KOPT-K1 (cell line): Measurements from ENCODE around the gene RPS27L.
A peak's percentile ranks its signal among the peaks of the same experiment; 100 is the strongest.

ENCODE experiments used
- H3K27ac ChIP-seq: fragments of 200-600 bp; sonication (generic); 2 replicates; pipeline ENCODE4 v1.5.1; 2016; ENCODE audit warnings: antibody characterized with exemption, mild to moderate bottlenecking, low read depth, low read length; ENCODE audit not compliant: poor library complexity, severe bottlenecking
- H3K36me3 ChIP-seq: fragments of 200-600 bp; sonication (generic); 2 replicates; pipeline ENCODE4 v1.5.1; 2017; ENCODE audit warnings: antibody characterized with exemption, mild to moderate bottlenecking, low read length, moderate library complexity; ENCODE audit not compliant: insufficient read depth
- H3K9me3 ChIP-seq: fragments of 200-600 bp; sonication (generic); 2 replicates; pipeline ENCODE4 v1.5.1; 2017; ENCODE audit warnings: antibody characterized with exemption, low read length, mild to moderate bottlenecking; ENCODE audit not compliant: insufficient read depth, poor library complexity, severe bottlenecking

Gene RPS27L

DNA sequence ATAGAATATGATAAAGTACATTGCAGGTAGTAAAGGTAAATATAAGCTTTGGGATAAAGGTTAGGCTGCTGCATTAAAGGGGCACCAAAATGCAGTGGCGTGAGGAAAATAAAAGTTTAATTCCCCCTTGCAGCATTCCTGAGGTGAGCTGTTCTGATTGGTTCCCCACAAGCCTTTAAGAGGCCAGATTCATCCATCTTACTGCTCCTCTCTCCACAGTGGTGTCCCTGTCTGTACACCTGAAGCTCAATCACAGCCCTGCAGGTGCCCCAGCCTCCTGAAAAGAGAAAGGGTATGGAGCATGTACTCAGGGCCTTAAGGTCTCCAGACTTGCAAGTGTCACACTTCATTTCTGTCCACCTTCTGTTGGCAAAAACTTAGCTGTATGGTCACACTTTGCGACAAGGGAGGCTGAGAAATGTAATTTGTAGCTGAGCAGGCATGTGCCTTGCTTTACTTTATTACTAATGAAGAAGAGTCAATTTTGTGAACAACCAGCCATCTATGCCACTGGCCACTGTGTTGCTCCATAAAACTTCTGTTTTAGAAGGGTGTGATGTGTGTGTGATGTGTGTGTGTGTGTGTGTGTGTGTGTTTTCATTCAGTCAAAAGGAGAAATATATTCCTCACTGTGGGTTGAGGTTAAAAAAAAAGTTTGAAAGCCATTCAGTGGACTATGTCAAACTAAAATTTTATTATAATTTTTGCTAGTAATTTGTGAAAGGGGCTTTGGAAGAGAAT is 22.9 kb downstream of the RPS27L start:
- no peaks in the 10 kb centered on the region for H3K9me3 ChIP-seq
- no peaks in the 10 kb centered on the region for H3K36me3 ChIP-seq
- no peak overlapping the region for H3K27ac ChIP-seq

DNA sequence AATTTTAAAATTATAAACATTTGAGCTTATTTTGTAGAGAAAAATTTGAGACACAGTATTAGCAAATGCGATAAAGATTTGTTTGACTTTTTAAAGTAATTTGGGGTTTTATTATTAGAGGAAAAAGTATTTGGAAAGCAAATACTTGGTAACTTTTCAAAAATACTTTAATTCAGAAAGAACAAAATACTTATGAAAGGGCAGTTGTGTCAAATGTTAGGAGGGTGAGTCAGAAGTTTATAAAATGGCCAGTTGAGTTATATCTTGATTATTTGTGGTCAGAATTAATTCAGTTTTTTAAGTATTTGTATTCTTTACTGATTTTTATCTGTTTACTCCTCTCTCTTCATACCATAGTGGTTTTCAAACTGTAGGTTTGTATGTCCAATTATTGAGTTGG is 23.5 kb downstream of the RPS27L start:
- Histone ChIP-seq H3K27ac (no peak overlapping the region), H3K9me3 (no peaks in the 10 kb centered on the region), H3K36me3 (no peaks in the 10 kb centered on the region)

DNA sequence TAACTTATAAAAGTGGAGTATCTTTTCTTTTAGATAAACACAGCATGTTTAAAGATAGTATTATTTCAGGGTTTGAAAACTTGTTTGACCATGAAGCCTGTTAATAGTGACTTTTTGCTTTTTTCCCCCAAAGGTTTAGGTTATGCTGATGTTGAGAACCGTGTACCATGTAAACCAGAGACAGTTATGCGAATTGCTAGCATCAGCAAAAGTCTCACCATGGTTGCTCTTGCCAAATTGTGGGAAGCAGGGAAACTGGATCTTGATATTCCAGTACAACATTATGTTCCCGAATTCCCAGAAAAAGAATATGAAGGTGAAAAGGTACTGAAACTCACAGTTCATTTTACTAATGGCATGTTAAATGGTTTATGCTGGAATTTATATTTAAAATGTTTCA is 30.6 kb downstream of the RPS27L start:
- H3K36me3 ChIP-seq: no peaks in the 10 kb centered on the region; the same call in 1 of the 2 replicates
- H3K27ac ChIP-seq: no peak overlapping the region
- no peaks in the 10 kb centered on the region for H3K9me3 ChIP-seq

DNA sequence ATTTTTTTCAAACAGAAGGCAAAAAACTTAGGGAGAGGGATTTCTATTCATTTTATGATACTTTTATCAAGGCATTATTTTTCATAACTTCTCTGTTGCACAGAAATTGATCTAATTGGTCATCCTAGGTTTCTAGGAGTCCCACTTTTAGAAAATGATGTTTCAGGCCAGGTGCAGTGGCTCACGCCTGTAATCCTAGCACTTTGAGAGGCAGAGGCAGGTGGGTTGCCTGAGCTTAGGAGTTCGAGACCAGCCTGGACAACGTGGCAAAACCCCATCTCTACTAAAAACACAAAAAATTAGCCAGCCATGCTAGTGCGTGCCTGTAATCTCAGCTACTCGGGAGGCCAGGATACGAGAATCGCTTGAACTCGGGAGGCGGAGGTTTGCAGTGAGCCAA is 32.8 kb downstream of the RPS27L start:
- Histone ChIP-seq H3K9me3 (peaks cover 9% of the 10 kb centered on the region), H3K27ac (no peak overlapping the region), H3K36me3 (no peaks in the 10 kb centered on the region; the same call in 1 of the 2 replicates)

DNA sequence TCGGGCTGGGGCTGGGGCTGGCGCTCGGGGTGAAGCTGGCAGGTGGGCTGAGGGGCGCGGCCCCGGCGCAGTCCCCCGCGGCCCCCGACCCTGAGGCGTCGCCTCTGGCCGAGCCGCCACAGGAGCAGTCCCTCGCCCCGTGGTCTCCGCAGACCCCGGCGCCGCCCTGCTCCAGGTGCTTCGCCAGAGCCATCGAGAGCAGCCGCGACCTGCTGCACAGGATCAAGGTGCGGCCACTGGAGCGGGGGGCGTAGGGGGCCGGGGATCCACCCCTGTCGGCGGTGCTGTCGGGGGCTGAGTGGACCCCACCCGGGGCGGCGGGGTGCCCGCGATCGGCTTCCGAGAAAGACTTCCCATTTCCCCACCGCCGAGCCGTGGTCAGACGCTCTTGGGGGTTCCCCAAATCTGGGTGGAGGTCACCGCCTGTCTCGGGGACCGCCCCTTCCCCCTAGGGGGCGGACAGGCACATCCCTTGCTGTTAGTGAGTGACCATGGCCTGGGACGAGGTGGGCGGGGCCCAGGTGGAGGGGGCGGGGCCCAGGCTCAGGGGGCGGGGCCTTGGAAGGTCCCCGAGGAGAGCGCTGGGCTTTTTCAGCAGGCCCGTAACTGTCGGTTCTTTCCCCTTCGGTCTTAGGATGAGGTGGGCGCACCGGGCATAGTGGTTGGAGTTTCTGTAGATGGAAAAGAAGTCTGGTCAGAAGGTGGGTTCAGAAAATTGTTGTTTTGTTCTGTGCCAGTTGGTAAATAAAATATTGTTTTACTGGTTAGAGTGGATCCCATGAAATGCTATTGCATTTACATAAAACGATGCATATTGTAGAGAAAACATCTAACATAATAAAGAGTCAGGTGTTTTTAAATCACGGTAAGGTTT is 35.0 kb downstream of the RPS27L start:
- peaks cover 15% of the 10 kb centered on the region for H3K9me3 ChIP-seq
- no peaks in the 10 kb centered on the region for H3K36me3 ChIP-seq
- peak overlapping the region; percentile 50 for H3K27ac ChIP-seq

DNA sequence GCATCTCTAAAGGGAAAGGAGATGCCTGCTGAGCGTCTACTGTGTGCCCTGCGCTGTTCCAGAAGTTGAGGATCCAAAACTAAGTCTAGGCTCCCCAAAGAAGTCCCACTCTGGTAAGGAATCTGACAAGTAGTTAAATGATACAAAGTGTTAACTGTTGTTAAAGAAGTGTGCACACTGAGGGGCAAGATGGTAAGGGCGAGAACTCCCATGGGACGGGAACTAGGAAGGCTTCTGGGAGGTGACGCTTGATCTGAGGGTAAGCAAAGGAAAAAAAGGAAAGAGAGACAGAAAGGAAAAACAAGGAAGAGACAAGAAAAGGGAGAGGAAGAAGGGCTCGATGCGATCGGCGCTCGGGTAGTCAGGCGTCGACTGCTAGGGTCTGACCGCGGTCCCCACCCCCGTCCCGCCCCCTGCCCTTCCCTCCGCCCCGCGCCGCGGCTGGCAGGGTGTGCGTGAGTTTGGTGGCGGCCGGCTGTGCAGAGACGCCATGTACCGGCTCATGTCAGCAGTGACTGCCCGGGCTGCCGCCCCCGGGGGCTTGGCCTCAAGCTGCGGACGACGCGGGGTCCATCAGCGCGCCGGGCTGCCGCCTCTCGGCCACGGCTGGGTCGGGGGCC is 35.8 kb downstream of the RPS27L start, which contains the start of gene LACTB:
TSS of gene LACTB (plus strand) at position 480 of the 620 bp plus-strand sequence. CDS start at position 491, 11 bp downstream.
- H3K9me3 ChIP-seq: peaks cover 15% of the 10 kb centered on the region
- H3K27ac ChIP-seq: peak within 1 kb of the TSS; percentile 50

DNA sequence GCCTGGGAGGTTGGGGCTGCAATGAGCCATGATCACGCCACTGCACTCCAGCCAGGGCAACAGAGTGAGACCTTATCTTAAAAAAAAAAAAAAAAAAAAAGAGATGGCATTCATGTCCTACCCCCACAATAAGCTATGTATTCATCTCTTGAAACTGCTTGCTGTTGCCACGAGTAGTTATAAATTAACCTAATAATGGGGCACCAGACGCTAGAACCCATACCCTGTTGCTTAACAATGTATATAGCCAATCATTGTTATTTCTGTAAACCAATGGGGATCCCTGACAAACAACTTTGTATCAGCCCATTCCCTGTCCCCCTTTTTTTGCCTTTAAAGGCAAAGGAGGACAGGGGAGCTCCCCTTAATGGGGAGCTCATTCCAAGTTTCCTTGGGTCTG is 38.4 kb downstream of the RPS27L start:
- Histone ChIP-seq H3K27ac (no peak overlapping the region), H3K36me3 (no peaks in the 10 kb centered on the region)

More for the DNA sequence above, 35.8 kb downstream of the RPS27L start, which contains the start of gene LACTB:
- H3K36me3 ChIP-seq: no peaks in the 10 kb centered on the region

DNA sequence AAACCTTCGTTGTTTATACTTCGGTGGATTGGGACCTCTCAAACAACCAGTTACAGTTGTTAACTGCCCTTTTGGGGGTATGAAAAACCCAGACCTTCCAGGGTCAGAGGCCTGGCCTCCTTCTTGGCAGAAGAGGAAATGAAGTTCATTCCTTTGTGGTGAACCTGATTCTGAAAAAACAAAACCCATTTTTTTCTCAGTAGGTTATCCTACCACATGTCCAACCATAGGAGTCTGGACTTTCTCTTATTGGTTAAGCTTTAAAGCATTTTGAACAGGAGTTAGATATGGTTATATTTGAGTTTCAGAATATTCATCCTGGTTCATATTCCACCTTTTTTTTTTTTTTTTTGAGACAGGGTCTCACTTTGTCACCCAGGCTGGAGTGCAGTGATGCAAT is 42.8 kb downstream of the RPS27L start:
- Histone ChIP-seq H3K27ac (no peak overlapping the region), H3K9me3 (peaks cover 5% of the 10 kb centered on the region)

More for the DNA sequence above, 38.4 kb downstream of the RPS27L start:
- peaks cover 15% of the 10 kb centered on the region for H3K9me3 ChIP-seq

DNA sequence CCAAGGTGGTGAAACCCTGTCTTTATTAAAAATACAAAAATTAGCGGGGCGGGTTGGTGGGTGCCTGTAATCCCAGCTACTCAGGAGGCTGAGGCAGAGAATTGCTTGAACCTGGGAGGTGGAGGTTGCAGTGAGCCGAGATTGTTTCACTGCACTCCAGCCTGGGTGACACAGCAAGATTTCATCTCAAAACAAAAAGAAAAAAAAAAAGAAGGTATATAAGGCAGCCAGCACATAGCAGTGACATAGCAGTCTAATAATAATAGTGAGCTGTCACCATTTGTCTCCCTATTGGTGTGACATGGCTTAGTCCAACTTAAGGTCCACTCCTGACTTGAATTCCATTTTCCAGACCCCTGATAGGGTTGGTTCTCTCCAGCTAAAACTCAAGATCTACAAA is 44.4 kb downstream of the RPS27L start:
- Histone ChIP-seq H3K9me3 (no peaks in the 10 kb centered on the region), H3K36me3 (no peaks in the 10 kb centered on the region), H3K27ac (no peak overlapping the region)

More for the DNA sequence above, 42.8 kb downstream of the RPS27L start:
- no peaks in the 10 kb centered on the region for H3K36me3 ChIP-seq

DNA sequence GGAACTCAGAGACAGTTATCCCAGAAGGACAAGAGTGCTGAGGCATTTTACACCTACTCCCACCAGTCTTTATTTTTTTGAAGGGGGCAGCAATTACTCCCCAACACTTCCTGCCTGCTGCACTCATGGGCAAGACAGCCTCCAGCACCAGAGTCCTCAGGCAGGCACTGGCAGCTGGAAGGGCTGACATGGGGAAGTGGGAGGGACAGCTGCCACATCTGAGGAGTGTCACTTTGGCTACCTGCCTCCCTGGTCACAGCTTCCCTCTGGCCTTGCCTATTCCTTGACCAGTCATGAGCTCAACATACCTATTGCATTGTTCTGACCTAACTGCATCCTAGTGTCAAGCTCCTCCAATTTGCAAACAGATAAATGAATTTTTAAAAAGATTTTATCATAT is 45.8 kb downstream of the RPS27L start:
- Histone ChIP-seq H3K9me3 (no peaks in the 10 kb centered on the region), H3K36me3 (no peaks in the 10 kb centered on the region), H3K27ac (no peak overlapping the region)

DNA sequence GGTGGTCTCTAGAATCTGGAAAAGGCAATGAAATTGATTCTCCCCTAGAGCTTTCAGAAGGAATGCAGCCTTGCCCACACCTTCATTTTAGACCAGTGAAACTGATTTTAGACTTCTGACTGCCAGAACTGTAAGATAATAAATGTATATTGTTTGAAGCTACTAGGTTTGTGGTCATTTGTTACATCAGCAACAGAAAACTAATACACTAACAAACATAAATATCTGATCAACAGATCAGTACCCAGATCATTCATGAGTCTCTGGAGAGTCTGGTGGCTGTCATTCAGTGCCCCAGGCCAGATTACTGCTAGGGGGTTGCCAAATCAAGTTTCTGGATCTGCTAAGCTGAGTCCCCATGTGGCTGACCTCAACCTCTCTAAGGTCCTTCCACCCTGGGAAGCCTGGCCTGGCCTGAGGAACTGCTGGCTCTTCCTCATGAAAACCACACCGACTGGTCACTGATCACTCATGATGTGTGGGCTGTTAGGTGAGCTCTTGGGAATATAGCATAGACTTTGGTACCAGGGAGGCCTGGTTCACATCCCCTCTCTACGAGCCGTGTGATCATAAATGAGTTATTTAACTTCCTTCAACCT is 46.8 kb downstream of the RPS27L start:
- Histone ChIP-seq H3K9me3 (peaks cover 8% of the 10 kb centered on the region), H3K36me3 (no peaks in the 10 kb centered on the region), H3K27ac (no peak overlapping the region)

DNA sequence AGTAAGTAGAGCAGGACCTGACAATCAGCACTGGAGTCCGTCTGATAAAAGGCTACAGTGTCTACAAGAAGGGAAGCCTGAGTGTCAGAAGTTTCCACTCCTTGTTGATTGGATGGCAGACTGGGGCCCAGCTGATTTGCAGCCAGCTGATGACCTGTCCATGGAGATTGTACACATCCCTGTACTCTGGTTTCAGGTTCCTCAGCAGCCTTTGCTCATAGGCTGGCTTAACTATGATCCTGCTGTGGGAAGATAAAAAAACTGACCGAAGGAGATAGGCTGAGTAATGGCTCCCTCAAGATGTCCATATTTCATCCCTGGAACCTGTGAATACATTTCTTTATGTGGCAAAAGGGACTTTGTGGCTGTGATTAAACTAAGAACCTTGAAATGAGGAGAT is 47.4 kb downstream of the RPS27L start:
- Histone ChIP-seq H3K36me3 (no peaks in the 10 kb centered on the region), H3K9me3 (peaks cover 8% of the 10 kb centered on the region), H3K27ac (no peak overlapping the region)

DNA sequence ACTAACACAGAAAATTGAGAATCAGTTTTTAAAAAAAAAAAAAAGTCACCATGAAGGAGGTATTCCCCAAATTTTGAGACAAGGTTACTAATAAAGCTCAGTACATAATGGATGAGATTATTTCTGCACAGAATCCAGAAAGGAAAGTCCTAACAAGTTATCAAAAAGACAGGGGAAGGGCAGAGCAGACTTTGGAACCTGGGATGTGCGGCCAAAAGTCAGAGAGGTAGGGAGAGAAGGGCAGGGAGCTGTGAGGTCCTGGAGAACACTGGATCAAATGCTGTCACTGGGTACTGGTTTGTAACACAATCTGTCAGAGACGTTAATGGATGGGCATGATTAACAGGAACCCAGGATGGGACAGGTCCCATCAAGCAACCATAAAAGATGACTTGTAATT is 47.8 kb downstream of the RPS27L start:
- Histone ChIP-seq H3K9me3 (peaks cover 8% of the 10 kb centered on the region), H3K27ac (no peak overlapping the region)

DNA sequence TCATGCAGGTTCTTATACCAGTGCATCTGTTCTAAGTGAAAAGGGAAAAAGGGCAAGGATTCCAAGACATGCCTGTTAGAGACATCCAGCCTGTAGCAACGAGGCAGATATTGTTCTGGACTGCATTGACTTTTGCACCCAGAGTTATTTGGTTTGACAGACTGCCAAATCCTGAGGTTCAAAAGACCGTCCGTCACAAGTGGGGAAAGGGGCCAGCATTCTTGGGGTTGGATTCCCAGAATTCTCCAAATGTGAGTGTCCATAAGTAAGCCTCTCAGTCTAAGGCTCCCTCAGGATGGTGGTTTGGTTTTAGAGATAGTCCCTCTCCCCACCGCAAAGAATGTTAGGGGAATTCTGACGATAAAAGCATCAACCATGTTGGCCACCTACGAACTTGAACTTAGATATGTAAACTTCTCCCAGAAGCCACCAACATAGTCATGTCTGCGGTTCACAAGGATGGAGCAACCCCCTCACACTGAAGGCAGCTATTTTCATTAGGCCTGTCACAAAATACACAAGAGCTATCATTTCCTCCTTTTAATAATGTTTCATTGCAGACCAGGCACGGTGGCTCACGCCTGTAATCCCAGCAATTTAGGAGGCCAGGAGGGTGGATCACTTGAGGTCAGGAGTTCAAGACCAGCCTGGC is 49.3 kb downstream of the RPS27L start:
- Histone ChIP-seq H3K27ac (no peak overlapping the region), H3K36me3 (no peaks in the 10 kb centered on the region), H3K9me3 (peaks cover 8% of the 10 kb centered on the region)

More for the DNA sequence above, 47.8 kb downstream of the RPS27L start:
- H3K36me3 ChIP-seq: no peaks in the 10 kb centered on the region
